VCaP (cell line): Measurements from ENCODE around the gene MTIF2.
"Not testable (repeated sequence)": the region's sequence is repeated elsewhere in the genome, so short reads cannot be mapped to it uniquely, and the experiment has no call there.

Source experiments
- H3K27ac ChIP-seq: fragments of 450-650 bp; 2 replicates; pipeline ENCODE4 v1.5.1; 2017
- TF ChIP-seq, protein P1 (sequence below): fragments of 450-650 bp; conservative IDR thresholded peaks from 2 replicates; pipeline ENCODE4 v1.5.1; 2017; ENCODE audit warnings: mild to moderate bottlenecking, moderate library complexity

MTIF2 gene

DNA sequence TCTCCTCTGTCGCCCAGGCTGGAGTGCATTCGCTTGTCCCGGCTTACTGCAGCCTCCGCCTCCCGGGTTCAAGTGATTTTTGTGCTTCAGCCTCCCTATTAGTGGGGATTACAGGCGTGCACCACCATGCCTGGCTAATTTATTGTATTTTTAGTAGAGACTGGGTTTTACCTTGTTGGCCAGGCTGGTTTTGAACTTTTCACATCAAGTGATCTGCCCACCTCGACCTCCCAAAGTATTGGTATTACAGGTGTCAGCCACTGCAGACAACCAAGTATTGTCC is 35.4 kb downstream of the MTIF2 start:
- H3K27ac ChIP-seq, result peak overlapping the region; percentile 92; the same call in 1 of the 2 replicates
- TF ChIP-seq, protein P1, sequence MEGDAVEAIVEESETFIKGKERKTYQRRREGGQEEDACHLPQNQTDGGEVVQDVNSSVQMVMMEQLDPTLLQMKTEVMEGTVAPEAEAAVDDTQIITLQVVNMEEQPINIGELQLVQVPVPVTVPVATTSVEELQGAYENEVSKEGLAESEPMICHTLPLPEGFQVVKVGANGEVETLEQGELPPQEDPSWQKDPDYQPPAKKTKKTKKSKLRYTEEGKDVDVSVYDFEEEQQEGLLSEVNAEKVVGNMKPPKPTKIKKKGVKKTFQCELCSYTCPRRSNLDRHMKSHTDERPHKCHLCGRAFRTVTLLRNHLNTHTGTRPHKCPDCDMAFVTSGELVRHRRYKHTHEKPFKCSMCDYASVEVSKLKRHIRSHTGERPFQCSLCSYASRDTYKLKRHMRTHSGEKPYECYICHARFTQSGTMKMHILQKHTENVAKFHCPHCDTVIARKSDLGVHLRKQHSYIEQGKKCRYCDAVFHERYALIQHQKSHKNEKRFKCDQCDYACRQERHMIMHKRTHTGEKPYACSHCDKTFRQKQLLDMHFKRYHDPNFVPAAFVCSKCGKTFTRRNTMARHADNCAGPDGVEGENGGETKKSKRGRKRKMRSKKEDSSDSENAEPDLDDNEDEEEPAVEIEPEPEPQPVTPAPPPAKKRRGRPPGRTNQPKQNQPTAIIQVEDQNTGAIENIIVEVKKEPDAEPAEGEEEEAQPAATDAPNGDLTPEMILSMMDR, result no peak

GRCh38 chr2:55232863-55233657 is 36.0 kb downstream of the MTIF2 start:
- TF ChIP-seq, protein P1, result no peak
- H3K27ac ChIP-seq, result peak overlapping the region; percentile 92

GRCh38 chr2:55232084-55232862 is 36.8 kb downstream of the MTIF2 start, which contains the start of the genes CLHC1 and RPS27A:
TSS of gene CLHC1 (minus strand) at chr2:55232293. CDS start at chr2:55222411, 9,882 bp downstream.
TSS of gene RPS27A (plus strand) at chr2:55232688. CDS start at chr2:55232825, 137 bp downstream.
- TF ChIP-seq, protein P1, result no peak
- peak within 1 kb of the TSS; percentile 92 for H3K27ac ChIP-seq

- TF ChIP-seq, protein P1, result no peak
- peak overlapping the region; percentile 92 for H3K27ac ChIP-seq
These were observed 37.4 kb downstream of the MTIF2 start for GRCh38 chr2:55231546-55232083.

DNA sequence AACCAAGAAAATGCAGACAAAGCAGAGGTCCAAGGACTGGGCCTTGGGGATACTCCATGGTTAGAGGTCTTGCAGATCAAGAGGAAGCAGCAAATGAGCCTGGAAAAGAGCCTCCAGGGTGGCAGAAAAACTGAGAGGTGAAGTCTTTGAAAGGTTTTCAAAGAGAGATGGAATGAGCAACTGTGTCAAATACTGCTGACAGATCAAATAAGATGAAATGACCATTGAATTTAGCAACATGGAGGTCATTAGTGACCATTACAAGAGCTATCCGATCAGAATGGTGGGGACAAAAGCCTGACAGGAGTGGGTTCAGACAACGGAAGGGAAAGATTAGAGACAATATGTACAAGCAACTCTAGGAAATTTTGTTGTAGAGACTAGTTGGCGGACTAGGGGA is 38.5 kb downstream of the MTIF2 start:
- TF ChIP-seq, protein P1, result no peak
- H3K27ac ChIP-seq, result peak overlapping the region; percentile 92

DNA sequence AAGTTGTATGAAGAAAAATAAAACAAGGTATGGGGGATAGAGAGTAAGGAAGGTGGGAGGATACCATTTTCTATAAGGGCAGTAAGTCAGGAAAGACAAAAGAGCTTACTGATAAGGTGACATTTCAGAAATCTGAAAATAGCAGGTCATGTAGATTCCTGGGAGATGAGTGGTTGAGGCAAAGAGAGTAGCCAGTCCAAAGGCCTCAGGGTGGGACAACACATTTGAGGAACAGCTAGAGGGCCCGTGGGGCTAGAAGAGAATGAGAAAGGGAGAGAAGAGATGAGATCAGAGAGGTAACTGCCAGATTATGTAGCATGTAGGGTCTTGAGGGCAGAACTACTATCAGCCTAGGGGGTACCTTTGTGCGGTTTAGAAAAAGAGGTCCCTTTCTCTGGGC is 39.8 kb downstream of the MTIF2 start:
- TF ChIP-seq, protein P1, result no peak
- no peak overlapping the region for H3K27ac ChIP-seq

DNA sequence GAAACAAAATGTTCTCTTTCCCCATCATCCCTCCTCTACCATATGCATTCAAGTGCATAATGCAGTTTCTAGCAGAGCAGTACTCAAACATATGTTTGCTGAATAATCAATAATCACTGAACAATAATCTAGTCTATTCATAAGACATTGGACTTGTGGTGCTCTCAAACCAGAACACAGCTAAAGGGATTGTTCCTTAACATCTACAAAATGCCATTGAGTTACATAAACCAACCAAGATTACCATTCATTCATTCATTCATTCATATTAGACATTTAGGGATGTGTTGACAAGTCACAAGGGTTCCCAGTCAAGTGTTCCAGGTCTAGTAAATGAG is 40.8 kb downstream of the MTIF2 start:
- no peak overlapping the region for H3K27ac ChIP-seq
- TF ChIP-seq, protein P1, result no peak

DNA sequence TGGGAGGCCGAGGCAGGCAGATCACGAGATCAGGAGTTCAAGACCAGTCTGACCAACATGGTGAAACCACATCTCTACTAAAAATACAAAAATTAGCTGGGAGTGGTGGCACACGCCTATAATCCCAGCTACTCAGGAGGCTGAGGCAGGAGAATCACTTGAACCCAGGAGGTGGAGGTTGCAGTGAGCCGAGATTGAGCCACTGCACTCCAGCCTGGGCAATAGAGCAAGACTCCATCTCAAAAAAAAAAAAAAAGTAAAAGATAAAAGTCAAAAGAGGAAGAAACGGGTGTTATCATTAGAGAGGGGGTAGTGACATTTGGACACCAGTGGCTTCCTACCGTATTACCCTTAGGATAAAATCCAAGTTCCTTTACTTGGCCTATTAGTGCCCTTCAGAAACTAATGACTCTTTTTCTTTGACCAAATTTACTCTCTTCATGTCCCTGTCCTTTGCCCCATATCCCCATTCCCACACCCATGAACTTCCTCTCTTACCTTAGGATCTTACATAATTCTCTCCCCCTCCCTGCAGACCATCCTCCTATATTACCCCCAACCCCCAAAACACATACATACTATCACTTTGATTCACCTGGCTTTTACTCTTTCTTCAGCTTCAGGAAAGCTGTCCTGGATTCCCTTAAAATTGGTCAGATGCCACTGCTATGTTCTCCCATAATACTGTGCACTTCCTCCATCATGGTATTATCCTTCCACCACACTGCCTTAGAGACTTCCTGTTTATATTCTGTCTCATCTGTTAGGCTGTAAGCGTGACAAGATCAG is 41.4 kb downstream of the MTIF2 start:
- H3K27ac ChIP-seq, result not testable (repeated sequence)
